Naive thymus-derived CD8-positive, alpha-beta T cell (primary cell): ENCODE measurements around the gene TRIM7. TPM values are rescaled to one million over a fixed set of nuclear protein-coding genes. Genes with fewer than 3 reads are reported as not detected.
A peak's percentile ranks its signal among the peaks of the same experiment; 100 is the strongest.

Source experiments
- ATAC-seq, 2 donors: fragments of 150-1000 bp; cut with Tn5 transposase in 1 of 2; sonication (Bioruptor Pico), chemical (Tn5 transposase) in 1 of 2; 1 replicate in 1 of 2; 2 replicates in 1 of 2; pipeline ENCODE4 v1.10.0; 2021; ENCODE audit warnings: mild to moderate bottlenecking in 2 of 2, moderate library complexity in 2 of 2
- POLR2A ChIA-PET: fragments of 350-600 bp; sonication (Branson Sonifier 250); formaldehyde crosslinking; loops from one replicate; lab custom pipeline; 2021; ENCODE audit warnings: antibody characterized with exemption; lab: Charles Lee
- DNase-seq, 10 donors: peaks; one replicate each; pipeline versions ENCODE4 v3.0.0 to v3.0.0-alpha.2; 2020 to 2022
- H3K27ac Mint-ChIP-seq, 10 donors: one replicate each; pipeline ENCODE4 v1.8.0; 2020 to 2022; ENCODE audit warnings: mild to moderate bottlenecking in 10 of 10, mixed read lengths in 10 of 10, moderate library complexity in 4 of 10, inconsistent platforms in 1 of 10
- H3K27me3 Mint-ChIP-seq, 5 donors: one replicate each; pipeline ENCODE4 v1.8.0; 2021 to 2022; ENCODE audit warnings: mixed read lengths in 5 of 5
- H3K36me3 Mint-ChIP-seq, 3 donors: one replicate each; pipeline ENCODE4 v1.8.0; 2020 to 2022; ENCODE audit warnings: mixed read lengths in 3 of 3, mild to moderate bottlenecking in 2 of 3, inconsistent platforms in 1 of 3
- H3K4me1 Mint-ChIP-seq, 4 donors: one replicate each; pipeline ENCODE4 v1.8.0; 2021 to 2022; ENCODE audit warnings: mixed read lengths in 4 of 4
- H3K4me3 Mint-ChIP-seq, 10 donors: one replicate each; pipeline ENCODE4 v1.8.0; 2020 to 2022; ENCODE audit warnings: mild to moderate bottlenecking in 10 of 10, mixed read lengths in 10 of 10, moderate library complexity in 6 of 10, inconsistent platforms in 1 of 10
- H3K9me3 Mint-ChIP-seq, 9 donors: one replicate each; pipeline ENCODE4 v1.8.0; 2020 to 2022; ENCODE audit warnings: mixed read lengths in 9 of 9, mild to moderate bottlenecking in 3 of 9, inconsistent platforms in 1 of 9, moderate library complexity in 1 of 9
- polyA plus RNA-seq, 3 donors: library from polyadenylated mRNA; unstranded; fragments of 300-500 nt; fragmentation: Illumina TruSeq; gene quantifications; one replicate each; pipeline ENCODE4 v1.2.3, GENCODE V29; 2021
- total RNA-seq, 8 experiments: library from RNA in 2 of 8; stranded (reverse) in 2 of 8; gene quantifications; one replicate each; pipeline ENCODE4 v1.2.3 and lab custom pipeline; 2021 to 2026

TRIM7 gene
- total and polyA plus RNA-seq, 5 experiments from 2014 or later = 0.40 to 4.2 (median 3.7) TPM; not detected in 2

- peaks cover 2 to 64% (median 4%) of the 10 kb centered on the region in 3 donors for H3K36me3 Mint-ChIP-seq
- DNase-seq (no peak), ATAC-seq (no peak)
- no peaks in the 10 kb centered on the region for H3K9me3 Mint-ChIP-seq
- peak overlapping the region; percentile 38 to 80 (median 74) for H3K27ac Mint-ChIP-seq
- no peak overlapping the region for H3K4me3 Mint-ChIP-seq
- POLR2A ChIA-PET = interaction anchor here (1.0 to 11.2 kb wide), 3 partner anchors 12 to 41 kb away, joined by 3 to 212 read pairs (median 20); partner anchors contain the start of genes RACK1 and TRIM52
- peaks cover 18 to 55% (median 29%) of the 10 kb centered on the region in 4 donors for H3K4me1 Mint-ChIP-seq
- no peaks in the 10 kb centered on the region for H3K27me3 Mint-ChIP-seq
These were observed 25.6 kb upstream of the TRIM7 start for GRCh38 chr5:181230551-181230950.

- Mint-ChIP-seq H3K27ac (peak overlapping the region; percentile 48 to 91 (median 80)), H3K4me1 (peaks cover 19 to 60% (median 35%) of the 10 kb centered on the region in 4 donors), H3K4me3 (peak overlapping the region in 5 of 10 donors; percentile 0 to 33 (median 12)), H3K9me3 (no peaks in the 10 kb centered on the region), H3K36me3 (peaks cover 2 to 58% (median 4%) of the 10 kb centered on the region in 3 donors), H3K27me3 (no peaks in the 10 kb centered on the region)
- POLR2A ChIA-PET = interaction anchor here (0.6 to 11.2 kb wide), 5 partner anchors 9 to 493 kb away, joined by 3 to 212 read pairs (median 6); partner anchors contain the start of genes RACK1 and TRIM52
- ATAC-seq (no peak), DNase-seq (no peak)
These were observed 25.0 kb upstream of the TRIM7 start for GRCh38 chr5:181229996-181230395.

DNA sequence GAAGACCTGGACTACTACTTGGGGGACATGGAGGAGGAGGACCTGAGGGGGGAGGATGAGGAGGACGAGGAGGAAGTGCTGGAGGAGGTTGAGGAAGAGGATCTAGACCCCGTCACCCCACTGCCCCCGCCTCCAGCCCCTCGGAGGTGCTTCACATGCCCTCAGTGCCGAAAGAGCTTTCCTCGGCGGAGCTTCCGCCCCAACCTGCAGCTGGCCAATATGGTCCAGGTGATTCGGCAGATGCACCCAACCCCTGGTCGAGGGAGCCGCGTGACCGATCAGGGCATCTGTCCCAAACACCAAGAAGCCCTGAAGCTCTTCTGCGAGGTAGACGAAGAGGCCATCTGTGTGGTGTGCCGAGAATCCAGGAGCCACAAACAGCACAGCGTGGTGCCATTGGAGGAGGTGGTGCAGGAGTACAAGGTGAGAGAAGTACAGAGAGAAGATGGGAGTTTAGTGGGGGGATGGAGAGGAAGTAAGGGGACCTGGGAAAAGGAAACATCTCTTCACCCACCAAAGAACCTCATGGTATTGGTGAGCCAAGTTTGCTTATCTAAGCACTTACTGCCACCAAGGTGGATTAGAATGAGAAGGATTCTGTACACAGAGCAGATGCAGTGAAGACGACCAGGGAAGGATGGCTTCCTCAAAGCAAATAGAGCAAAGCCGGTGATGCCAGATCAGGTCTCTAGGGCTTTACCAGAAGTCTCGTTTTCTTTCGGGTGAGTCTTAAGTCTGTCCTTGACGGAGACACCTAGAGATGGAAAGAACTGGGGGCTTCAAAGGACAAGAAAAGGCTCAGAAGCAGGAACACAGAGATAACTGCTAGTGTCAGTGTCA is 19.6 kb upstream of the TRIM7 start:
- ATAC-seq (no peak), DNase-seq (peak in 6 of 10 donors; percentile 36 to 77 (median 50))
- Mint-ChIP-seq H3K27me3 (peaks cover 0 to 8% (median 0%) of the 10 kb centered on the region in 5 donors), H3K27ac (peak overlapping the region; percentile 97 to 100 (median 99)), H3K36me3 (peaks cover 0 to 10% (median 4%) of the 10 kb centered on the region in 3 donors), H3K9me3 (peaks cover 0 to 11% (median 0%) of the 10 kb centered on the region in 9 donors), H3K4me1 (peaks cover 38 to 75% (median 69%) of the 10 kb centered on the region in 4 donors), H3K4me3 (peak overlapping the region; percentile 91 to 100 (median 98))
- POLR2A ChIA-PET = interaction anchor here (2.2 to 11.2 kb wide), 6 partner anchors 10 to 394 kb away, joined by 9 to 286 read pairs (median 152); partner anchors contain the start of genes RACK1, TRIM52 and TRIM7

GRCh38 chr5:181223729-181224389 is 18.9 kb upstream of the TRIM7 start:
- H3K4me1 Mint-ChIP-seq = peaks cover 34 to 68% (median 66%) of the 10 kb centered on the region in 4 donors
- DNase-seq (peak in 1 of 10 donors; percentile 86), ATAC-seq (peak; percentile 2 to 12)
- H3K36me3 Mint-ChIP-seq = peaks cover 0 to 4% (median 4%) of the 10 kb centered on the region in 3 donors
- H3K9me3 Mint-ChIP-seq = peaks cover 0 to 11% (median 0%) of the 10 kb centered on the region in 9 donors
- peak overlapping the region; percentile 91 to 100 (median 98) for H3K4me3 Mint-ChIP-seq
- H3K27ac Mint-ChIP-seq = peak overlapping the region; percentile 97 to 100 (median 99)
- POLR2A ChIA-PET = interaction anchor here (0.6 to 11.2 kb wide), 13 partner anchors 11 to 414 kb away, joined by 3 to 286 read pairs (median 6); partner anchors contain the start of genes RACK1, TRIM52, TRIM7 and ZFP62
- H3K27me3 Mint-ChIP-seq = peaks cover 0 to 8% (median 0%) of the 10 kb centered on the region in 5 donors

- Mint-ChIP-seq H3K27me3 (peaks cover 0 to 10% (median 0%) of the 10 kb centered on the region in 5 donors), H3K9me3 (peaks cover 0 to 13% (median under 1%) of the 10 kb centered on the region in 9 donors), H3K27ac (peak within 1 kb of the TSS; percentile 97 to 100 (median 99)), H3K4me3 (peak within 1 kb of the TSS; percentile 91 to 100 (median 98)), H3K36me3 (peaks cover 0 to 6% (median 5%) of the 10 kb centered on the region in 3 donors), H3K4me1 (peaks cover 34 to 71% (median 67%) of the 10 kb centered on the region in 4 donors)
- ATAC-seq = peak; percentile 63 to 71
- POLR2A ChIA-PET = interaction anchor here (0.6 to 11.2 kb wide), 17 partner anchors 10 to 420 kb away, joined by 3 to 286 read pairs (median 6); partner anchors contain the start of genes RACK1, TRIM52, TRIM7 and ZFP62
- peak; percentile 91 to 99 (median 98) for DNase-seq
These were observed 18.2 kb upstream of the TRIM7 start, which contains the start of gene TRIM41 for GRCh38 chr5:181223058-181223728. TSS of gene TRIM41 (plus strand) at chr5:181223281. CDS start at chr5:181224000, 719 bp downstream.

DNA sequence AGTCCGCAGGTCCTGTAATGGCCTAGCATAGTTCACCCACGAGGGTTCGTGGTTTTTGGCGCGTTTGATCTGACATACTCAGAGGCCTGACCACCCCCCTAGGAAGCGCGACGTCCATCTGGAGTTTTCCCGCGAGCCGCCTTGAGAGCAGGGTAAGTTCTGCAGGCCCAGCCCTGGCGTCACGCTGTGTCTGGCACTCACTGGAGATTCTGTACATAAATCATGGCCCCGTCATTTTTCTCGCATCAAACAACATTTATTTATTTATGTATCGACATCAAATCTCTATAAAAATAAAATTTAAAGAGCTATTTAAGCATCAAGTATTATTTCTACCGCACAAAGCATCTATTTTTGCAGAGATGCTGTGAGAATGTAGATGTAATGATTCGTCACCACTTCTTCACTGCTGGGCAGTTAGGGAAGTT is 17.6 kb upstream of the TRIM7 start:
- ATAC-seq (peak in 1 of 2 donors; percentile 8), DNase-seq (peak in 1 of 10 donors; percentile 47)
- Mint-ChIP-seq H3K27me3 (peaks cover 0 to 12% (median 0%) of the 10 kb centered on the region in 5 donors), H3K4me3 (peak overlapping the region; percentile 91 to 100 (median 98)), H3K4me1 (peaks cover 39 to 77% (median 72%) of the 10 kb centered on the region in 4 donors), H3K9me3 (peaks cover 0 to 15% (median 2%) of the 10 kb centered on the region in 9 donors), H3K27ac (peak overlapping the region; percentile 97 to 100 (median 99)), H3K36me3 (peaks cover 0 to 7% (median 6%) of the 10 kb centered on the region in 3 donors)
- POLR2A ChIA-PET = interaction anchor here (1.0 to 11.2 kb wide), 14 partner anchors 9 to 419 kb away, joined by 3 to 286 read pairs (median 8); partner anchors contain the start of genes RACK1, TRIM52 and TRIM7

DNA sequence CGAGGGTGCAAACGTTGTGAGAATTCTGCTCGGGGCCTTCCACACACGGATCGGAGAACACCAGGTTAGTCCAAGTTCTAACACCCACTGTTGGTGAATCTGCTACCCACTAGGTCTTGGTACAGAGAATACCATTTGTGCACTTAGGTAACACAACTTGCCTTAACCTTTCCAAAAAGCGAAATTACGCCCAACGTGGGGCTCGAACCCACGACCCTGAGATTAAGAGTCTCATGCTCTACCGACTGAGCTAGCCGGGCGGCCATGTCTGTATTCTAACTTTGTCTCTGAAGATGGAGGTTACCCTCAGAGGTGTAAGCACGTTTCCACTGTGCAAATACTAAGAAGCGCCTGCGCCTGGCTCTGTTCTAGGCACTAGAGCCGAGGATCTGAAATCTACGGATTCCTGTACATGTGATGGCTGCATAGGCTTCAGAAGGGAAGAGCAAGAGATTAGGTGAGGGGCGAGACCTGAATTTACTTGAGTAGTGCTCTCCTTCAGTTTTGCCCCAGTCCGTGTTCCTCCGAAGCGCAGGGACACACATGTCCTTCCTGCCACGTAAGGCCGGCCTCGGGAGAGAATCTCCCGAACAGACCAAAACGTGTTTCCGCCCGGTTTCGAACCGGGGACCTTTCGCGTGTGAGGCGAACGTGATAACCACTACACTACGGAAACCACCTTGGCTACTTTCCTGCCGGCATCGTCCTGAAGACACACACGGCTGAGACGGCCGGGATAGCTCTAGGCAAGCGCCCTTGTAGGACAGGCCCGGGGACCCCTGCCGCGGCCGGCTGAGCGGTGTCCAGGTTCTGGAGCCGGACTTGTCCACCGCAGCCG is 17.0 kb upstream of the TRIM7 start:
- peak overlapping the region; percentile 97 to 100 (median 99) for H3K27ac Mint-ChIP-seq
- H3K36me3 Mint-ChIP-seq = peaks cover 0 to 6% (median 4%) of the 10 kb centered on the region in 3 donors
- peak overlapping the region; percentile 91 to 100 (median 98) for H3K4me3 Mint-ChIP-seq
- peaks cover 40 to 80% (median 75%) of the 10 kb centered on the region in 4 donors for H3K4me1 Mint-ChIP-seq
- peaks cover 0 to 15% (median 2%) of the 10 kb centered on the region in 9 donors for H3K9me3 Mint-ChIP-seq
- POLR2A ChIA-PET = interaction anchor here (1.0 to 11.2 kb wide), 13 partner anchors 9 to 419 kb away, joined by 3 to 286 read pairs (median 9); partner anchors contain the start of genes RACK1, TRIM52 and TRIM7
- H3K27me3 Mint-ChIP-seq = peaks cover 0 to 12% (median 0%) of the 10 kb centered on the region in 5 donors
- ATAC-seq = peak; percentile 24 to 30
- DNase-seq = peak; percentile 88 to 99 (median 96)

DNA sequence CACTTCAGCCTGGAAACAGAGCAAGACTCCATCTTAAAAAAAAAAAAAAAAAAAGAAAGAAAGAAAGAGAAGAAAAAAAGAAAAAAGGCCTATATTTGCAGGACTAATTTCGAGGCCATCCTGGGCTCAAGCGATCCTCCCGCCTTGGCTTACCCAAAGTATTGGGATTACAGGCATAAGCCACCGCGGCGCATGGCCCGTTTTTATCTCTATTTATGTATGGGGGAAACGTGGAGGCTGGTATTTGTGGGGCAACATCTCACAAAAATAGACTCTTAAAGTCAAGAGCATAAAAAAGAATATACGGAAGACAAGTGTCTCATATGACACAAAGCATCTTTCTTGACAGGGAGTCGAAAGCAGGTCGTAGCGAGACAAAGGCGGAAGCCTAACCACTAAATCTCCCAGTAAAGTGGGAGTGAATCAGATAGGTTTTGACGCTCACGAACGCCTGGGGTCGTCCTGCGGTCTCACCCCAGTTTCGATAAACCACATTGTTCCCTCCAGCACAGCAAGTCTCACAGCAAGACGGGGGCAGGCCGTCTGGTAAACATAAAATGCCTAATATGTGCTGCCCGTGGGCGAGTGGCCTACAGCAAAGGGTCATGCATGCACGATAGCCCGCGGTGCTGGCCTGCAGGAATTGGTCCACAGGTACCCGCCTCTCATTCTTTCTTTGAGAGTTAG is 16.3 kb upstream of the TRIM7 start:
- H3K4me1 Mint-ChIP-seq = peaks cover 42 to 79% (median 74%) of the 10 kb centered on the region in 4 donors
- POLR2A ChIA-PET = interaction anchor here (1.2 to 11.2 kb wide), 10 partner anchors 15 to 418 kb away, joined by 3 to 286 read pairs (median 16); partner anchors contain the start of genes RACK1, TRIM52 and TRIM7
- ATAC-seq = peak; percentile 1 to 4

DNA sequence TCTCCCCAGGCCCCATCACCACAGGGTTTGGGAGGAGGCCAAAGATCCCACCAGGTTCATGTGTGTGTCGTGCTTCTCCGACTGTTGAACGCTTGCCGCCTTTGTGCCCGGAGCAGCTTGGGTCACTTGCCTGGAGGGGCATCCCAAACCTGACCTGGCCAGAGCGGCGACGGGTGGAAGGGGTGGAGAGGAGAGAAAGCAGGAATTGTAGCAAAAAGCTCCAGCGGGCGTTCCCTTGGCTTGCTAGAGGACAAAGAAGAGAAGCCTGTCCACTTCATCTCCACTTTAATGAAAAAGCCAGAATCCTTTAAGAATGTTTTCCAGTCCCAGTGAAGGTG is 15.2 kb upstream of the TRIM7 start:
- POLR2A ChIA-PET = interaction anchor here (1.2 to 9.4 kb wide), 4 partner anchors 14 to 41 kb away, joined by 15 to 286 read pairs (median 134); partner anchors contain the start of genes RACK1 and TRIM52
- Mint-ChIP-seq H3K9me3 (peaks cover 0 to 15% (median 2%) of the 10 kb centered on the region in 9 donors), H3K36me3 (peaks cover 0 to 6% (median 3%) of the 10 kb centered on the region in 3 donors), H3K27me3 (peaks cover 0 to 12% (median 0%) of the 10 kb centered on the region in 5 donors), H3K4me1 (peaks cover 41 to 75% (median 66%) of the 10 kb centered on the region in 4 donors), H3K4me3 (peak overlapping the region in 9 of 10 donors; percentile 16 to 65 (median 45)), H3K27ac (peak overlapping the region in 7 of 10 donors; percentile 51 to 97 (median 73))
- DNase-seq (no peak), ATAC-seq (no peak)

More for the DNA sequence above, 16.3 kb upstream of the TRIM7 start:
- peaks cover 0 to 15% (median 2%) of the 10 kb centered on the region in 9 donors for H3K9me3 Mint-ChIP-seq
- DNase-seq = peak; percentile 42 to 86 (median 80)
- peaks cover 0 to 6% (median 3%) of the 10 kb centered on the region in 3 donors for H3K36me3 Mint-ChIP-seq
- H3K27me3 Mint-ChIP-seq = peaks cover 0 to 12% (median 0%) of the 10 kb centered on the region in 5 donors
- peak overlapping the region; percentile 97 to 100 (median 99) for H3K27ac Mint-ChIP-seq
- peak overlapping the region; percentile 91 to 100 (median 98) for H3K4me3 Mint-ChIP-seq
